K562 (cell line): ENCODE data around the gene ZBTB14. TPM values are rescaled to one million over a fixed set of nuclear protein-coding genes. Genes with fewer than 3 reads are reported as not detected.

Source experiments
- BCLAF1 ChIP-seq, 2 experiments: fragments of 450-650 bp in 1 of 2; IDR thresholded peaks; 2 replicates each; pipeline ENCODE4 v1.6.1; 2011 to 2017; ENCODE audit warnings: low read depth in 2 of 2, antibody characterized with exemption in 1 of 2, borderline replicate concordance in 1 of 2, low read length in 1 of 2, mild to moderate bottlenecking in 1 of 2, mixed read lengths in 1 of 2; ENCODE audit not compliant: control insufficient read depth in 1 of 2
- HNRNPH1 ChIP-seq: fragments of 200-400 bp; formaldehyde crosslinking; optimal IDR thresholded peaks from 2 replicates; pipeline ENCODE3; 2017; ENCODE audit warnings: low read depth, mild to moderate bottlenecking, low read length, moderate library complexity
- KLF16 ChIP-seq: IDR thresholded peaks from 2 replicates; pipeline ENCODE4 v1.6.1; 2016; ENCODE audit warnings: antibody characterized with exemption
- MITF ChIP-seq: IDR thresholded peaks from 2 replicates; pipeline ENCODE4 v1.6.1; 2014; ENCODE audit warnings: antibody characterized with exemption
- NR2C2 ChIP-seq, 2 experiments: fragments of 200-800 bp in 1 of 2; sonication (Bioruptor generic) in 1 of 2; sonication (generic) in 1 of 2; formaldehyde crosslinking in 1 of 2; IDR thresholded peaks; 2 replicates each; pipeline versions ENCODE4 v1.6.1 to v1.8.0; 2016 to 2022; ENCODE audit warnings: mild to moderate bottlenecking in 1 of 2, missing compliant biosample characterization in 1 of 2, missing genetic modification characterization in 1 of 2, missing genetic modification reagents in 1 of 2
- RNF2 ChIP-seq: sonication (generic); IDR thresholded peaks from 2 replicates; pipeline ENCODE4 v1.6.1; 2016
- SIX5 ChIP-seq, 2 experiments: IDR thresholded peaks; 2 replicates each; pipeline ENCODE4 v1.6.1; 2011; ENCODE audit warnings: low read length in 2 of 2, borderline replicate concordance in 1 of 2, low read depth in 1 of 2, mild to moderate bottlenecking in 1 of 2, moderate library complexity in 1 of 2; ENCODE audit not compliant: insufficient read depth in 1 of 2
- SMAD4 ChIP-seq: fragments of 250-450 bp; sonication (Bioruptor Pico); conservative IDR thresholded peaks from 2 replicates; pipeline ENCODE4 v1.8.0; 2021; ENCODE audit warnings: inconsistent platforms, mild to moderate bottlenecking, moderate library complexity
- TGIF2 ChIP-seq: sonication (generic); formaldehyde crosslinking; IDR thresholded peaks from 2 replicates; pipeline ENCODE4 v1.8.1; 2022; ENCODE audit warnings: mild to moderate bottlenecking, missing genetic modification reagents, moderate library complexity
- THRA ChIP-seq: fragments of 450-650 bp; IDR thresholded peaks from 2 replicates; pipeline ENCODE4 v1.6.1; 2017; ENCODE audit warnings: mild to moderate bottlenecking, moderate library complexity
- TOE1 ChIP-seq, 2 experiments: fragments of 450-650 bp in 1 of 2; sonication (generic) in 1 of 2; formaldehyde crosslinking in 1 of 2; IDR thresholded peaks; 2 replicates each; pipeline versions ENCODE4 v1.7.1 to v1.8.0; 2016 to 2022; ENCODE audit warnings: borderline replicate concordance in 2 of 2, mild to moderate bottlenecking in 2 of 2, antibody characterized with exemption in 1 of 2, inconsistent platforms in 1 of 2, low read depth in 1 of 2, missing genetic modification reagents in 1 of 2, moderate library complexity in 1 of 2
- ZNF124 ChIP-seq: sonication (generic); formaldehyde crosslinking; IDR thresholded peaks from 2 replicates; pipeline ENCODE4 v1.8.1; 2022; ENCODE audit warnings: missing genetic modification reagents
- ZNF134 ChIP-seq: fragments of 250-450 bp; sonication (Bioruptor Pico); conservative IDR thresholded peaks from 2 replicates; pipeline ENCODE4 v1.4.0; 2020
- ZNF165 ChIP-seq: fragments of 250-450 bp; sonication (Bioruptor Pico); IDR thresholded peaks from 2 replicates; pipeline ENCODE4 v1.4.0; 2020; ENCODE audit warnings: borderline replicate concordance
- ZNF347 ChIP-seq: fragments of 450-650 bp; formaldehyde crosslinking; IDR thresholded peaks from 2 replicates; pipeline ENCODE4 v1.4.0; 2020; ENCODE audit warnings: low read depth, mild to moderate bottlenecking, moderate library complexity
- ZNF444 ChIP-seq: fragments of 250-450 bp; sonication (Bioruptor Pico); IDR thresholded peaks from 2 replicates; pipeline ENCODE4 v1.4.0; 2020; ENCODE audit warnings: mild to moderate bottlenecking, moderate library complexity
- ZNF639 ChIP-seq, 2 experiments: fragments of 200-800 bp in 1 of 2; sonication (Bioruptor generic) in 1 of 2; sonication (generic) in 1 of 2; formaldehyde crosslinking in 1 of 2; IDR thresholded peaks in 1 of 2; conservative IDR thresholded peaks in 1 of 2; 2 replicates each; pipeline versions ENCODE4 v1.5.0 to v1.6.1; 2016 to 2020; ENCODE audit warnings: missing compliant biosample characterization in 1 of 2, missing genetic modification characterization in 1 of 2, missing genetic modification reagents in 1 of 2
- polyA plus RNA-seq, 8 experiments: library from polyadenylated mRNA; depleted of rRNA in 4 of 8; stranded (reverse) in 5 of 8; unstranded in 3 of 8; fragments of >200 nt; fragmentation: Nextera tagmentation in 2 of 8; fragmentation: Illumina TruSeq in 1 of 8; extraction: Ambion mirVana in 2 of 8; extraction: Trizol in 1 of 8; gene quantifications; 2 replicates each; pipeline versions ENCODE4 v1.2.1 to v1.2.3, GENCODE V29; 2011 to 2014; ENCODE audit warnings: inconsistent platforms in 1 of 8, missing spikeins in 1 of 8
- total RNA-seq, 7 experiments: library from RNA; depleted of rRNA in 6 of 7; stranded (reverse); fragments of >200 nt in 6 of 7; fragmentation: Illumina TruSeq in 2 of 7; extraction: Trizol in 2 of 7; gene quantifications; 2 replicates each; pipeline versions ENCODE4 v1.2.1 to v1.2.3, GENCODE V29; 2011 to 2021; ENCODE audit warnings: low replicate concordance in 1 of 7

ZBTB14 gene
- total and polyA plus RNA-seq, 9 of the 15 experiments (the other 6 are each of a cell fraction or from before 2014, with no cell fraction given) = 2.8 to 12.6 (median 9.0) TPM

DNA sequence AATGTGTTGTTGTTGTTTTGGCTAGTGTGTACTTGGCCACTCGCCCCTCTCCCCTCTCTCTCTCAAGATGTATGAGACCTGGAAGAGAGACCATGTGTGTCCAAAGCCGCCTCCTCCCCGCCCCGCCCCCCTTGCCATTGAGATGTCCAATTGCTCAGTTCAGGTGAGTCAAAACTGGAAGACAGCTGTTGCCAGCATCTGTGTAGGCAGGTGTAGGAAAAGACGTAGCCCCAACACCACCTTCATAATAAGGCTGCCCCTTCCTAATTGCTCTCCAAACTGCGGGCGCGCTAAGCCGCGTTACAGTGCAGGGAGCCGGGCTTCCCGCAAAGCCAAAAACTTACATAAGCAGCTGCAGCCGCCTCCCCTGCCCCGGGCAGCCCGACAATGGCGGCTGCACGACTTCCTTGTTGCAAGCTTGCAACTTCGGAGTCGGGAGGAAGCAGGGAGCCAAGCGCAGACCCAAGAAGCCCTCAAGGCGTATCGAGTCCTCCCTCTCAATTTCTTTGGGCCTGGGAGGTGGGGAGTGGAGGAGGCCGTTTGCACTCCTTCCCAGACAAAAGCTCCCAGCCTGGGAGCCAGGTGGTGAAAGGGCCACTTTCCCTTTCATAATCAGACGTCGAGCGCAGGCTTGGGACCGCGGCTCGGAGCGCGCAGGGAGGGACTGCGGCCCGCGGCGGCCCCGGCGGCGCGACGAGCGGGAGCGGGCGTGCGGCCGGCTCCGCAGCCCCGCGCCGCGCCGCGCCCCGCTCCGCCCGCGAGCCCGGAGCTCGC, 882 bp downstream of the ZBTB14 start (continued):
- TF ChIP-seq BCLAF1 (IDR thresholded peaks at IDR 0.05; ENCODE audit: borderline replicate concordance in 1 of 2, control insufficient read depth in 1 of 2, low read depth in 2 of 2, low read length in 1 of 2) = no peak
- no peak for TF ChIP-seq ZNF444
- no peak for TF ChIP-seq SIX5 (IDR thresholded peaks at IDR 0.05; ENCODE audit: borderline replicate concordance in 1 of 2, insufficient read depth in 1 of 2, low read depth in 1 of 2, low read length in 2 of 2)
- TF ChIP-seq SMAD4 (CRISPR knock-in tag) = peak; percentile 36; the same call in 1 of the 2 replicates
- no peak for TF ChIP-seq ZNF124 (CRISPR knock-in tag)
- no peak for TF ChIP-seq MITF
- TF ChIP-seq TOE1 (IDR thresholded peaks at IDR 0.05; ENCODE audit: borderline replicate concordance) = no peak
- TF ChIP-seq TOE1 (CRISPR knock-in tag; IDR thresholded peaks at IDR 0.05; ENCODE audit: borderline replicate concordance, low read depth) = no peak
- TF ChIP-seq ZNF347 (CRISPR knock-in tag) = no peak
- 0 out of 2 replicates have a peak, but pooled peaks have one; percentile 69 for TF ChIP-seq ZNF165 (CRISPR knock-in tag)
- TF ChIP-seq KLF16 = no peak
- TF ChIP-seq NR2C2 (CRISPR knock-in tag; IDR thresholded peaks at IDR 0.05) = no peak
- no peak for TF ChIP-seq NR2C2 (tag; IDR thresholded peaks at IDR 0.05)
- TF ChIP-seq HNRNPH1 = no peak
- no peak for TF ChIP-seq ZNF134 (CRISPR knock-in tag)
- no peak for TF ChIP-seq TGIF2 (CRISPR knock-in tag)
- TF ChIP-seq THRA = no peak
- TF ChIP-seq RNF2 = no peak
- TF ChIP-seq ZNF639 (CRISPR knock-in tag; conservative IDR thresholded peaks at IDR 0.05 in 1 of 2, IDR thresholded peaks at IDR 0.05 in 1 of 2) = no peak
